Measurements from ENCODE around the gene SRSF5. TPM values are rescaled to one million over a fixed set of nuclear protein-coding genes. Genes with fewer than 3 reads are reported as not detected.

Gene SRSF5
- total RNA-seq, 1 donor = 157 TPM

- no peaks in the 10 kb centered on the region for H4K20me1 ChIP-seq (ENCODE audit: insufficient read depth, low read length)
- no peaks in the 10 kb centered on the region for H3K79me2 ChIP-seq (ENCODE audit: insufficient read depth, low read length)
- no peak for DNase-seq (ENCODE audit: insufficient read length, low spot score, missing footprints)
- no peaks in the 10 kb centered on the region for H3K4me1 ChIP-seq (ENCODE audit: insufficient read depth, low read length)
- H2AFZ ChIP-seq (ENCODE audit: low read length) = no peak overlapping the region
- no peaks in the 10 kb centered on the region for H3K27me3 ChIP-seq (ENCODE audit: insufficient read depth, low read length)
- TF ChIP-seq CTCF (IDR thresholded peaks at IDR 0.05; ENCODE audit: extremely low read depth, low read depth, low read length) = no peak
- no peaks in the 10 kb centered on the region for H3K9me3 ChIP-seq (ENCODE audit: low read depth, low read length)
- no peak overlapping the region for H3K4me2 ChIP-seq (ENCODE audit: insufficient read depth, low read length)
- H3K4me3 ChIP-seq (ENCODE audit: insufficient read depth, low read length) = no peak overlapping the region
- H3K36me3 ChIP-seq (ENCODE audit: insufficient read depth, low read length) = no peaks in the 10 kb centered on the region
- no peak overlapping the region for H3K27ac ChIP-seq (ENCODE audit: low read depth, low read length)
These were observed 22.2 kb downstream of the SRSF5 start for GRCh38 chr14:69789118-69789640.

GRCh38 chr14:69792887-69793421, 26.0 kb downstream of the SRSF5 start:
- no peak for DNase-seq (ENCODE audit: insufficient read length, low spot score, missing footprints)
- no peaks in the 10 kb centered on the region for H3K27me3 ChIP-seq (ENCODE audit: insufficient read depth, low read length)
- no peak overlapping the region for H3K4me2 ChIP-seq (ENCODE audit: insufficient read depth, low read length)
- H3K27ac ChIP-seq (ENCODE audit: low read depth, low read length) = no peak overlapping the region
- H3K36me3 ChIP-seq (ENCODE audit: insufficient read depth, low read length) = no peaks in the 10 kb centered on the region
- H3K4me1 ChIP-seq (ENCODE audit: insufficient read depth, low read length) = no peaks in the 10 kb centered on the region
- no peaks in the 10 kb centered on the region for H3K9me3 ChIP-seq (ENCODE audit: low read depth, low read length)
- no peak overlapping the region for H3K4me3 ChIP-seq (ENCODE audit: insufficient read depth, low read length)
- H3K79me2 ChIP-seq (ENCODE audit: insufficient read depth, low read length) = no peaks in the 10 kb centered on the region
- H2AFZ ChIP-seq (ENCODE audit: low read length) = no peak overlapping the region
- no peak for TF ChIP-seq CTCF (IDR thresholded peaks at IDR 0.05; ENCODE audit: extremely low read depth, low read depth, low read length)
- H4K20me1 ChIP-seq (ENCODE audit: insufficient read depth, low read length) = no peaks in the 10 kb centered on the region

- H3K9me3 ChIP-seq (ENCODE audit: low read depth, low read length) = no peaks in the 10 kb centered on the region
- H3K4me1 ChIP-seq (ENCODE audit: insufficient read depth, low read length) = no peaks in the 10 kb centered on the region
- no peak overlapping the region for H2AFZ ChIP-seq (ENCODE audit: low read length)
- no peak overlapping the region for H3K4me2 ChIP-seq (ENCODE audit: insufficient read depth, low read length)
- H4K20me1 ChIP-seq (ENCODE audit: insufficient read depth, low read length) = no peaks in the 10 kb centered on the region
- H3K36me3 ChIP-seq (ENCODE audit: insufficient read depth, low read length) = no peaks in the 10 kb centered on the region
- no peak overlapping the region for H3K4me3 ChIP-seq (ENCODE audit: insufficient read depth, low read length)
- no peak for TF ChIP-seq CTCF (IDR thresholded peaks at IDR 0.05; ENCODE audit: extremely low read depth, low read depth, low read length)
- no peaks in the 10 kb centered on the region for H3K27me3 ChIP-seq (ENCODE audit: insufficient read depth, low read length)
- DNase-seq (ENCODE audit: insufficient read length, low spot score, missing footprints) = no peak
- no peaks in the 10 kb centered on the region for H3K79me2 ChIP-seq (ENCODE audit: insufficient read depth, low read length)
- no peak overlapping the region for H3K27ac ChIP-seq (ENCODE audit: low read depth, low read length)
These were observed 27.8 kb downstream of the SRSF5 start for GRCh38 chr14:69794791-69795190.

GRCh38 chr14:69795691-69796090, 28.7 kb downstream of the SRSF5 start:
- Histone ChIP-seq H3K27ac (ENCODE audit: low read depth, low read length) (no peak overlapping the region), H4K20me1 (ENCODE audit: insufficient read depth, low read length) (no peaks in the 10 kb centered on the region), H3K79me2 (ENCODE audit: insufficient read depth, low read length) (no peaks in the 10 kb centered on the region), H2AFZ (ENCODE audit: low read length) (no peak overlapping the region), H3K4me1 (ENCODE audit: insufficient read depth, low read length) (no peaks in the 10 kb centered on the region), H3K4me3 (ENCODE audit: insufficient read depth, low read length) (no peak overlapping the region), H3K36me3 (ENCODE audit: insufficient read depth, low read length) (no peaks in the 10 kb centered on the region), H3K4me2 (ENCODE audit: insufficient read depth, low read length) (no peak overlapping the region), H3K27me3 (ENCODE audit: insufficient read depth, low read length) (no peaks in the 10 kb centered on the region), H3K9me3 (ENCODE audit: low read depth, low read length) (no peaks in the 10 kb centered on the region)
- no peak for DNase-seq (ENCODE audit: insufficient read length, low spot score, missing footprints)
- TF ChIP-seq CTCF (IDR thresholded peaks at IDR 0.05; ENCODE audit: extremely low read depth, low read depth, low read length) = no peak

All from osteoblast (primary cell).